Measurements from ENCODE around the gene ST3GAL3.
"Not testable (repeated sequence)": the region's sequence is repeated elsewhere in the genome, so short reads cannot be mapped to it uniquely, and the experiment has no call there.

The ST3GAL3 gene

DNA sequence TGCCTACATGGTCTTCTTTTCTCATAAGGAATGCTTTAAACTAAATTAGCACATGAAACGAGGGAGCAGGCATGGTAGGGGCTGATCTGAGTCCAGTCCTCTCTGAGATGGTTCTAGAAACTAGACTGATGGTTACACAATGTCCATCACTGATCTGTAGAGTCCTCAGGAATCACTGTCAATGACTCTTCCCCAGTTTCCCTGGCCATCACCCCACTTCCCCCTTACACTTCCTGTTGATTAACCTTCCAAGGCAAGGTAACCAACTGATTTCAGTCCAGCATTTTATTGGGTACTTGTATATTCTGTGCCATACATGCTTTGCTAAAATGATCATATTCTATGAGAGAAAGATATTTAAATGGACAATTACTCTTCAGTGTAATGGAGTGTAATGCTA, 125.7 kb downstream of the ST3GAL3 start:
- TF ChIP-seq EZH2 (IDR thresholded peaks at IDR 0.05; ENCODE audit: borderline replicate concordance, low read depth, low read length, severe bottlenecking): no peak
- TF ChIP-seq, protein P1, sequence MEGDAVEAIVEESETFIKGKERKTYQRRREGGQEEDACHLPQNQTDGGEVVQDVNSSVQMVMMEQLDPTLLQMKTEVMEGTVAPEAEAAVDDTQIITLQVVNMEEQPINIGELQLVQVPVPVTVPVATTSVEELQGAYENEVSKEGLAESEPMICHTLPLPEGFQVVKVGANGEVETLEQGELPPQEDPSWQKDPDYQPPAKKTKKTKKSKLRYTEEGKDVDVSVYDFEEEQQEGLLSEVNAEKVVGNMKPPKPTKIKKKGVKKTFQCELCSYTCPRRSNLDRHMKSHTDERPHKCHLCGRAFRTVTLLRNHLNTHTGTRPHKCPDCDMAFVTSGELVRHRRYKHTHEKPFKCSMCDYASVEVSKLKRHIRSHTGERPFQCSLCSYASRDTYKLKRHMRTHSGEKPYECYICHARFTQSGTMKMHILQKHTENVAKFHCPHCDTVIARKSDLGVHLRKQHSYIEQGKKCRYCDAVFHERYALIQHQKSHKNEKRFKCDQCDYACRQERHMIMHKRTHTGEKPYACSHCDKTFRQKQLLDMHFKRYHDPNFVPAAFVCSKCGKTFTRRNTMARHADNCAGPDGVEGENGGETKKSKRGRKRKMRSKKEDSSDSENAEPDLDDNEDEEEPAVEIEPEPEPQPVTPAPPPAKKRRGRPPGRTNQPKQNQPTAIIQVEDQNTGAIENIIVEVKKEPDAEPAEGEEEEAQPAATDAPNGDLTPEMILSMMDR (IDR thresholded peaks at IDR 0.05; ENCODE audit: borderline replicate concordance, extremely low read depth, low read length, poor library complexity, severe bottlenecking): no peak
- Histone ChIP-seq H2AFZ (ENCODE audit: low read depth, low read length) (no peak overlapping the region), H3K9ac (ENCODE audit: low read depth, low read length) (no peak overlapping the region), H3K9me3 (ENCODE audit: insufficient read depth, low read length, severe bottlenecking) (no peaks in the 10 kb centered on the region), H3K4me3 (ENCODE audit: low read depth in 1 of 2, low read length in 2 of 2) (no peak overlapping the region), H3K27me3 (ENCODE audit: insufficient read depth, low read length, poor library complexity) (no peaks in the 10 kb centered on the region), H3K4me2 (ENCODE audit: insufficient read depth, low read length) (no peak overlapping the region), H3K27ac (ENCODE audit: low read length) (no peak overlapping the region), H3K4me1 (ENCODE audit: insufficient read depth, low read length) (peaks cover 35% of the 10 kb centered on the region), H3K36me3 (ENCODE audit: insufficient read depth, low read length) (peaks cover 4% of the 10 kb centered on the region), H3K79me2 (ENCODE audit: insufficient read depth, low read length) (no peaks in the 10 kb centered on the region), H4K20me1 (ENCODE audit: insufficient read depth, low read length) (no peaks in the 10 kb centered on the region; the same call in 1 of the 2 replicates)
- ATAC-seq (ENCODE audit: insufficient read depth, low read depth): no peak
- no peak for DNase-seq

GRCh38 chr1:43833902-43834279, 126.6 kb downstream of the ST3GAL3 start:
- H3K4me1 ChIP-seq (ENCODE audit: insufficient read depth, low read length): peaks cover 35% of the 10 kb centered on the region
- H3K9ac ChIP-seq (ENCODE audit: low read depth, low read length); H4K20me1 ChIP-seq (ENCODE audit: insufficient read depth, low read length); H3K79me2 ChIP-seq (ENCODE audit: insufficient read depth, low read length); DNase-seq; H2AFZ ChIP-seq (ENCODE audit: low read depth, low read length); H3K27ac ChIP-seq (ENCODE audit: low read length); H3K4me2 ChIP-seq (ENCODE audit: insufficient read depth, low read length); H3K4me3 ChIP-seq (ENCODE audit: low read depth in 1 of 2, low read length in 2 of 2); ATAC-seq (ENCODE audit: insufficient read depth, low read depth); H3K9me3 ChIP-seq (ENCODE audit: insufficient read depth, low read length, severe bottlenecking); H3K27me3 ChIP-seq (ENCODE audit: insufficient read depth, low read length, poor library complexity): not testable (repeated sequence)
- peaks cover 11% of the 10 kb centered on the region for H3K36me3 ChIP-seq (ENCODE audit: insufficient read depth, low read length)

DNA sequence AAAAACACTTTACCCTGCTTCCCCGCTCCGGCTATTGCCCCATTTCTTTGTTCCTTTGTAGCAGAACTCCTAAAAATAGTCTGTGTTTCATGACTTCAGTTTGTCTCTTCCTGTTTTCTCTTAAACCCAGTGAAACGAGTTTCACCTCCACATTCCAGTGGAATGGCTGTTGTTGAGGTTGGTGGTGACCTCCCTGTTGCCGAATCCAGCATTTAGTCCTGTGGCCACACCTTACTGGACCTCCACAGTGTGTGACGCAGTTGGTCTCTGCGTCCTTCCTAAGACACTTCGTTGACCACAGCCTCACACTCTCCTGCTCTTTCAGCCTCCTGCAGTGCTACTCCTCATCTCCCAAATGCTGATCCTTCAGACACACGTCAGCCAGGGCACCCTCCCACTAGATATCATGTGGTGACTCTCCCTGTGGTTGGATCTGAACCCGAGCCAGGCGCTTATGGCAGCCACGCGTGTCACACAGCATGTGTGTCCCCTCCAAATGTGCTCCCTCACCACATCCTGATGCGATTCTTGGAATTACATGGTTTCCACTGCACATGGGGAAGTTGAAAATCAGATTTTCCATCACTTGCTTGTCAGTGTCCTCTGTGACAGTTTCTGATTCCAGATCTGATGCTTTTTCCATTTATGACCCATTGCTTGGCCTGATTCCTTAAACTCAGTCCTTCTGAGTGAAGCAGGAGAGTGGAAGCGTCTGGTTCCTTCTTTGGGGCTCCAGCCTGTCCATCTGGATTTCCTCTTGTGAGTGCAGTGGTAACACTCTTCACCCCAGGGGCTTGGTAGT, 127.1 kb downstream of the ST3GAL3 start:
- Histone ChIP-seq H2AFZ (ENCODE audit: low read depth, low read length) (no peak overlapping the region), H3K79me2 (ENCODE audit: insufficient read depth, low read length) (no peaks in the 10 kb centered on the region), H4K20me1 (ENCODE audit: insufficient read depth, low read length) (no peaks in the 10 kb centered on the region; the same call in 1 of the 2 replicates), H3K4me3 (ENCODE audit: low read depth in 1 of 2, low read length in 2 of 2) (no peak overlapping the region), H3K4me1 (ENCODE audit: insufficient read depth, low read length) (peaks cover 35% of the 10 kb centered on the region), H3K27ac (ENCODE audit: low read length) (0 out of 2 replicates have a peak overlapping the region, but pooled peaks have one; percentile 21), H3K27me3 (ENCODE audit: insufficient read depth, low read length, poor library complexity) (no peaks in the 10 kb centered on the region), H3K36me3 (ENCODE audit: insufficient read depth, low read length) (peaks cover 15% of the 10 kb centered on the region), H3K9ac (ENCODE audit: low read depth, low read length) (no peak overlapping the region), H3K4me2 (ENCODE audit: insufficient read depth, low read length) (no peak overlapping the region), H3K9me3 (ENCODE audit: insufficient read depth, low read length, severe bottlenecking) (no peaks in the 10 kb centered on the region)
- TF ChIP-seq, protein P1 (IDR thresholded peaks at IDR 0.05; ENCODE audit: borderline replicate concordance, extremely low read depth, low read length, poor library complexity, severe bottlenecking): no peak
- TF ChIP-seq EZH2 (IDR thresholded peaks at IDR 0.05; ENCODE audit: borderline replicate concordance, low read depth, low read length, severe bottlenecking): no peak
- DNase-seq (no peak), ATAC-seq (ENCODE audit: insufficient read depth, low read depth) (no peak)

Data from DND-41 (cell line).